GM20000 (cell line): Measurements from ENCODE around the gene PIH1D2.

Experiments
- DNase-seq: peaks from one replicate; pipeline ENCODE4 v3.0.0; 2012; ENCODE audit warnings: low spot score
- CTCF ChIP-seq: IDR thresholded peaks from 2 replicates; pipeline ENCODE4 v1.5.1; 2012; ENCODE audit warnings: mild to moderate bottlenecking, control low read depth; ENCODE audit errors: extremely low read depth, missing control alignments

PIH1D2 gene

GRCh38 chr11:112023104-112023503 lies 50.7 kb downstream of the PIH1D2 start:
- DNase-seq = no peak
- TF ChIP-seq CTCF = no peak

GRCh38 chr11:112019066-112019465 lies 54.8 kb downstream of the PIH1D2 start:
- TF ChIP-seq CTCF = no peak
- DNase-seq = no peak
